HAP-1 (cell line): Measurements from ENCODE around the gene DNPEP.

ENCODE experiments used
- DNase-seq, 2 experiments: peaks; one replicate each; pipeline ENCODE4 v3.0.0-alpha.2; 2016 to 2020; ENCODE audit warnings: low spot score in 2 of 2
- H3K27me3 ChIP-seq: fragments of 250-450 bp; sonication (Bioruptor Pico); 2 replicates; pipeline ENCODE4 v1.5.1; 2020; ENCODE audit warnings: low read depth, mild to moderate bottlenecking, moderate library complexity
- H3K36me3 ChIP-seq: fragments of 250-450 bp; sonication (Bioruptor Pico); replicated peaks from 2 replicates; pipeline ENCODE4 v1.5.1; 2020; ENCODE audit warnings: mild to moderate bottlenecking
- H3K4me1 ChIP-seq: fragments of 250-450 bp; sonication (Bioruptor Pico); 2 replicates; pipeline ENCODE4 v1.5.1; 2020; ENCODE audit warnings: mild to moderate bottlenecking
- H3K4me3 ChIP-seq: fragments of 250-450 bp; sonication (Bioruptor Pico); 2 replicates; pipeline ENCODE4 v1.5.1; 2020; ENCODE audit warnings: mild to moderate bottlenecking, moderate library complexity
- H3K9me3 ChIP-seq: fragments of 250-450 bp; sonication (Bioruptor Pico); 2 replicates; pipeline ENCODE4 v1.5.1; 2020; ENCODE audit warnings: mild to moderate bottlenecking, moderate library complexity
- in situ Hi-C: fragments of 300-500 bp; cut with MboI; formaldehyde crosslinking; loops from 3 replicates; pipeline ENCODE4 v1.14.3; 2020; ENCODE audit warnings: low sequenced_read_pairs, inconsistent platforms, mixed read lengths

The DNPEP gene

GRCh38 chr2:219387306-219388120 lies at the start of gene DNPEP:
TSS of gene DNPEP (minus strand) at chr2:219387912. CDS start at chr2:219387794, 118 bp downstream.
- peak; percentile 76 to 87 for DNase-seq
- in situ Hi-C loops = no loop called here

GRCh38 chr2:219437141-219437540 lies 49.4 kb upstream of the DNPEP start:
- Histone ChIP-seq H3K9me3 (no peaks in the 10 kb centered on the region), H3K4me3 (no peak overlapping the region), H3K27me3 (no peaks in the 10 kb centered on the region), H3K36me3 (no peaks in the 10 kb centered on the region), H3K4me1 (peaks cover 11% of the 10 kb centered on the region)
- in situ Hi-C loops = no loop called here
- no peak for DNase-seq

More at GRCh38 chr2:219387306-219388120, at the start of gene DNPEP:
- peaks cover 3% of the 10 kb centered on the region; the same call in 1 of the 2 replicates for H3K9me3 ChIP-seq
- peaks cover 6% of the 10 kb centered on the region for H3K4me1 ChIP-seq
- H3K27me3 ChIP-seq = no peaks in the 10 kb centered on the region
- peak within 1 kb of the TSS; percentile 92 for H3K4me3 ChIP-seq
- peaks cover 18% of the 10 kb centered on the region for H3K36me3 ChIP-seq

- Histone ChIP-seq H3K4me3 (no peak overlapping the region), H3K9me3 (no peaks in the 10 kb centered on the region), H3K36me3 (no peaks in the 10 kb centered on the region), H3K4me1 (peaks cover 10% of the 10 kb centered on the region), H3K27me3 (no peaks in the 10 kb centered on the region)
- in situ Hi-C loops = no loop called here
- DNase-seq = no peak
Measured at GRCh38 chr2:219436491-219436890, 48.8 kb upstream of the DNPEP start.

- H3K27me3 ChIP-seq = no peaks in the 10 kb centered on the region
- no peaks in the 10 kb centered on the region for H3K36me3 ChIP-seq
- no peak for DNase-seq
- H3K9me3 ChIP-seq = no peaks in the 10 kb centered on the region
- peaks cover 2% of the 10 kb centered on the region for H3K4me1 ChIP-seq
- no peak overlapping the region for H3K4me3 ChIP-seq
- in situ Hi-C loops = no loop called here
Measured at GRCh38 chr2:219435701-219436100, 48.0 kb upstream of the DNPEP start.

GRCh38 chr2:219434718-219435525 lies 47.2 kb upstream of the DNPEP start, which contains the start of gene SPEG:
TSS of gene SPEG (plus strand) at chr2:219434843. CDS start at chr2:219434978, 135 bp downstream.
- no peak for DNase-seq
- no peaks in the 10 kb centered on the region for H3K36me3 ChIP-seq
- peaks cover 2% of the 10 kb centered on the region; the same call in 1 of the 2 replicates for H3K4me1 ChIP-seq
- in situ Hi-C loops = no loop called here
- no peak within 1 kb of the TSS for H3K4me3 ChIP-seq
- H3K9me3 ChIP-seq = no peaks in the 10 kb centered on the region
- H3K27me3 ChIP-seq = no peaks in the 10 kb centered on the region

- H3K27me3 ChIP-seq = no peaks in the 10 kb centered on the region
- H3K36me3 ChIP-seq = no peaks in the 10 kb centered on the region
- H3K4me3 ChIP-seq = no peak overlapping the region
- H3K4me1 ChIP-seq = peaks cover 2% of the 10 kb centered on the region; the same call in 1 of the 2 replicates
- in situ Hi-C loops = no loop called here
- DNase-seq = no peak
- no peaks in the 10 kb centered on the region for H3K9me3 ChIP-seq
Measured at GRCh38 chr2:219434468-219434717, 46.7 kb upstream of the DNPEP start.

- Histone ChIP-seq H3K36me3 (no peaks in the 10 kb centered on the region), H3K9me3 (no peaks in the 10 kb centered on the region), H3K4me3 (no peak overlapping the region), H3K27me3 (no peaks in the 10 kb centered on the region), H3K4me1 (peaks cover 2% of the 10 kb centered on the region; the same call in 1 of the 2 replicates)
- peak; percentile 58 to 82 for DNase-seq
- in situ Hi-C loops = no loop called here
Measured at GRCh38 chr2:219433666-219434467, 46.2 kb upstream of the DNPEP start.

GRCh38 chr2:219430633-219431615 lies 43.2 kb upstream of the DNPEP start:
- H3K27me3 ChIP-seq = no peaks in the 10 kb centered on the region
- in situ Hi-C loops = no loop called here
- H3K36me3 ChIP-seq = no peaks in the 10 kb centered on the region
- H3K4me3 ChIP-seq = no peak overlapping the region
- DNase-seq = no peak
- H3K9me3 ChIP-seq = no peaks in the 10 kb centered on the region
- H3K4me1 ChIP-seq = peaks cover 2% of the 10 kb centered on the region; the same call in 1 of the 2 replicates

- Histone ChIP-seq H3K4me3 (no peak overlapping the region), H3K4me1 (peaks cover 2% of the 10 kb centered on the region; the same call in 1 of the 2 replicates), H3K9me3 (no peaks in the 10 kb centered on the region), H3K36me3 (no peaks in the 10 kb centered on the region), H3K27me3 (no peaks in the 10 kb centered on the region)
- in situ Hi-C loops = no loop called here
- no peak for DNase-seq
Measured at GRCh38 chr2:219429958-219430606, 42.4 kb upstream of the DNPEP start.

- no peaks in the 10 kb centered on the region for H3K36me3 ChIP-seq
- in situ Hi-C loops = no loop called here
- H3K9me3 ChIP-seq = no peaks in the 10 kb centered on the region
- H3K4me3 ChIP-seq = no peak overlapping the region
- DNase-seq = no peak
- no peaks in the 10 kb centered on the region for H3K4me1 ChIP-seq
- no peaks in the 10 kb centered on the region for H3K27me3 ChIP-seq
Measured at GRCh38 chr2:219428469-219428868, 40.8 kb upstream of the DNPEP start.

GRCh38 chr2:219426534-219427136 lies 38.9 kb upstream of the DNPEP start:
- no peaks in the 10 kb centered on the region for H3K9me3 ChIP-seq
- H3K27me3 ChIP-seq = no peaks in the 10 kb centered on the region
- no peaks in the 10 kb centered on the region for H3K36me3 ChIP-seq
- H3K4me1 ChIP-seq = no peaks in the 10 kb centered on the region
- no peak for DNase-seq
- H3K4me3 ChIP-seq = no peak overlapping the region
- in situ Hi-C loops = no loop called here

GRCh38 chr2:219426068-219426443 lies 38.3 kb upstream of the DNPEP start:
- Histone ChIP-seq H3K4me1 (no peaks in the 10 kb centered on the region), H3K36me3 (no peaks in the 10 kb centered on the region), H3K4me3 (no peak overlapping the region), H3K9me3 (no peaks in the 10 kb centered on the region), H3K27me3 (no peaks in the 10 kb centered on the region)
- in situ Hi-C loops = no loop called here
- no peak for DNase-seq
